Measurements from ENCODE around the gene RNF145. TPM values are rescaled to one million over a fixed set of nuclear protein-coding genes. Genes with fewer than 3 reads are reported as not detected.

The RNF145 gene
- total RNA-seq, 6 experiments from 2014 or later = 69.8 to 88.1 (median 78.6) TPM

DNA sequence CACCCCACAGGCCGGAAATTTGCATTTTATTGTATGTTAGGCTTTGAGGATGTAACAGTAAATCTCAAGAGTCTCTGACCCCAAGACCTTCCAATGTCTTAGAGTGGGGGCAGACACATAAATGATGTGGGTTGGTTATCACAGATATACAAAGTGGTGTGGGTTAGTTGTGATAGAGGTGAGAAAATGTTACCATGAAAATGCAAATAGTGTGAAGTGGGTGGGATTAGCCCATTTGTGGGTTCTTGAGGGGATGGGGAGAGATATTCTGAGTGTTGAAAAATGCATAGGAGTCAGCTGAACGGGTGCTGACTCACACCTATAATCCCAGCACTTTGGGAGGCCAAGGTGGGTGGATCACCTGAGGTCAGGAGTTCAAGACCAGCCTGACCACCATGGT lies 7.9 kb upstream of the RNF145 start:
- Mint-ChIP-seq H3K9me3 (no peaks in the 10 kb centered on the region), H3K36me3 (ENCODE audit: low read depth) (no peaks in the 10 kb centered on the region), H3K4me1 (ENCODE audit: low read depth) (peaks cover 6% of the 10 kb centered on the region), H3K4me3 (no peak overlapping the region), H3K27me3 (ENCODE audit: insufficient read depth) (no peaks in the 10 kb centered on the region; the same call in 1 of the 2 replicates), H3K27ac (no peak overlapping the region)
- TF ChIP-seq, protein P1, sequence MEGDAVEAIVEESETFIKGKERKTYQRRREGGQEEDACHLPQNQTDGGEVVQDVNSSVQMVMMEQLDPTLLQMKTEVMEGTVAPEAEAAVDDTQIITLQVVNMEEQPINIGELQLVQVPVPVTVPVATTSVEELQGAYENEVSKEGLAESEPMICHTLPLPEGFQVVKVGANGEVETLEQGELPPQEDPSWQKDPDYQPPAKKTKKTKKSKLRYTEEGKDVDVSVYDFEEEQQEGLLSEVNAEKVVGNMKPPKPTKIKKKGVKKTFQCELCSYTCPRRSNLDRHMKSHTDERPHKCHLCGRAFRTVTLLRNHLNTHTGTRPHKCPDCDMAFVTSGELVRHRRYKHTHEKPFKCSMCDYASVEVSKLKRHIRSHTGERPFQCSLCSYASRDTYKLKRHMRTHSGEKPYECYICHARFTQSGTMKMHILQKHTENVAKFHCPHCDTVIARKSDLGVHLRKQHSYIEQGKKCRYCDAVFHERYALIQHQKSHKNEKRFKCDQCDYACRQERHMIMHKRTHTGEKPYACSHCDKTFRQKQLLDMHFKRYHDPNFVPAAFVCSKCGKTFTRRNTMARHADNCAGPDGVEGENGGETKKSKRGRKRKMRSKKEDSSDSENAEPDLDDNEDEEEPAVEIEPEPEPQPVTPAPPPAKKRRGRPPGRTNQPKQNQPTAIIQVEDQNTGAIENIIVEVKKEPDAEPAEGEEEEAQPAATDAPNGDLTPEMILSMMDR (IDR thresholded peaks at IDR 0.05) = no peak
- no peak for DNase-seq

DNA sequence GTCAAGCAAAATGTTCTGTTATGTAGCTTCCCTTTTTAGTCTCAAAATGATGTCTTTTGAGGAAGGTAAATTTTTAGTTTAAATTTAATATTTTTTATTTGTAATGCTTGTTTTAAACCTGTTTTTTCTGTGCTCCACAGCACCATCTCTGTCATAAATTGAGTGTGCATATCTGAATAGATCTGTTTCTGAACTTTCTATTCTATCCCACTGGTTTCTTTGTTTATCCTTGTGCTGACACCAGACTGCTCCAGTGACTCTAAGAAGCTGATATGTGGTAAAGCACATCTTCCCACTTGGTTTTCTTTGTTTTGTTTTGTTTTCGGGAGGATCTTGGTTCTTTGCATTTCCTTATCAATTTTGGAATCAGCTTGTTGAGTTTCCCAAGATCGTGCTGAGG lies 7.1 kb upstream of the RNF145 start:
- no peak for DNase-seq
- peaks cover 6% of the 10 kb centered on the region for H3K4me1 Mint-ChIP-seq (ENCODE audit: low read depth)
- no peaks in the 10 kb centered on the region for H3K9me3 Mint-ChIP-seq
- no peaks in the 10 kb centered on the region; the same call in 1 of the 2 replicates for H3K27me3 Mint-ChIP-seq (ENCODE audit: insufficient read depth)
- H3K36me3 Mint-ChIP-seq (ENCODE audit: low read depth) = no peaks in the 10 kb centered on the region
- TF ChIP-seq, protein P1 (IDR thresholded peaks at IDR 0.05) = peak; percentile 26
- H3K27ac Mint-ChIP-seq = no peak overlapping the region
- no peak overlapping the region for H3K4me3 Mint-ChIP-seq

DNA sequence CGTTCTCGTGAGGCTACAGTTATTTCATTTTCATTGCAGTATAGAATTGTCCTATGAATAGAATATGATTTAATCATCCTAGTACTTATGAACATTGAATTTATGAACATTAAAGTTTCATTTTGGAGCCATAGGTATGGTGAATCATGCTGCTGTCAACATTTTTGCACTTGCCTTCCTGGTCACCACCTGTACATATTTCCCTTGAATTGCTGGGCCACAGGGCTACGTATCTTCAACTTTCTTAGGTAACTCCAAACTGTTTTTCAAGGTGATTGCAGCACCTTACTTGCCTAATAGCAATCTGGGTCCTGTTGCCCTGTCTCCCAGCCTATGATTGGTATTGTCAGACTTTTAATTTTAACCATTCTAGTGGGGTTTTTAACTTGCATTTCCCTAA lies 6.5 kb upstream of the RNF145 start:
- DNase-seq = no peak
- no peaks in the 10 kb centered on the region for H3K36me3 Mint-ChIP-seq (ENCODE audit: low read depth)
- H3K4me3 Mint-ChIP-seq = no peak overlapping the region
- no peak overlapping the region for H3K27ac Mint-ChIP-seq
- no peaks in the 10 kb centered on the region; the same call in 1 of the 2 replicates for H3K27me3 Mint-ChIP-seq (ENCODE audit: insufficient read depth)
- no peaks in the 10 kb centered on the region for H3K9me3 Mint-ChIP-seq
- TF ChIP-seq, protein P1 (IDR thresholded peaks at IDR 0.05) = no peak
- H3K4me1 Mint-ChIP-seq (ENCODE audit: low read depth) = peaks cover 6% of the 10 kb centered on the region

DNA sequence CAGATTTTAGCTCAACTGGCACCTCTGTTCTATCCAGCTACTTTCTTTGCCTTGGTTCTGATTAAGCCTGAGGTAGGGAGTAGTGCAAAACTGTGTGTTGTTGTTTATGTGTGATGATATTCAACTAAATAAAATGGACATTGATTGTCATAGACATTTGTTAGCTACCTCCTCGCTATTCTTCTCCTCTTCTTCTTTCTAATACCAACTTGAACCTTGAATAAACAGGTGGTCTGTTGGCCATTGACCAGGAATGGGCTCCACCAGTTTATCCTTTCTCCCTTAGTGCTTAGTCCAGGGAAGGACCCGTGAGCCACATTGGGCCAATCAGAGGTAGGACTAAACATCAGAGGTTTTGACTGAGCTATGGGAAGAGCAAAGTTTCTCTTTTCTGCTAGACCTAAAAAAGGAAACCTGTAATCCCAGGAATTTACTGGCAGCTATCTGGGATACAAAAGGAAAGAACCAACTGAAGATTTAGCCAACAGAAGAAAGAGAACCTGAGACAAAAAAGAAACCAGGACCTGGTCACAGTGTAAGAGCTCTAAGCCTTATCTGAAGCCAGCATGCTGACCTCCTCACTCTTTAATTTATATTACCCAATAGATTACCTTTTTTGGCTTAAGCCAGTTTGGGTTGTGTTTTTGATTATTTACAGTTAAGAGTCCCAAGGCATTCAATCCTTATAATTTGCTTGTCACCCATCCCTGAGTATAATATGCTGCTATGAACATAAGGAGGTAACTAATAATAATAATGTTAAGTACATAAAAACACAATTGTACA lies 5.3 kb upstream of the RNF145 start:
- Mint-ChIP-seq H3K27me3 (ENCODE audit: insufficient read depth) (peaks cover 2% of the 10 kb centered on the region; the same call in 1 of the 2 replicates), H3K4me1 (ENCODE audit: low read depth) (peaks cover 18% of the 10 kb centered on the region), H3K36me3 (ENCODE audit: low read depth) (no peaks in the 10 kb centered on the region), H3K4me3 (no peak overlapping the region), H3K27ac (no peak overlapping the region), H3K9me3 (no peaks in the 10 kb centered on the region)
- TF ChIP-seq, protein P1 (IDR thresholded peaks at IDR 0.05) = no peak
- no peak for DNase-seq

DNA sequence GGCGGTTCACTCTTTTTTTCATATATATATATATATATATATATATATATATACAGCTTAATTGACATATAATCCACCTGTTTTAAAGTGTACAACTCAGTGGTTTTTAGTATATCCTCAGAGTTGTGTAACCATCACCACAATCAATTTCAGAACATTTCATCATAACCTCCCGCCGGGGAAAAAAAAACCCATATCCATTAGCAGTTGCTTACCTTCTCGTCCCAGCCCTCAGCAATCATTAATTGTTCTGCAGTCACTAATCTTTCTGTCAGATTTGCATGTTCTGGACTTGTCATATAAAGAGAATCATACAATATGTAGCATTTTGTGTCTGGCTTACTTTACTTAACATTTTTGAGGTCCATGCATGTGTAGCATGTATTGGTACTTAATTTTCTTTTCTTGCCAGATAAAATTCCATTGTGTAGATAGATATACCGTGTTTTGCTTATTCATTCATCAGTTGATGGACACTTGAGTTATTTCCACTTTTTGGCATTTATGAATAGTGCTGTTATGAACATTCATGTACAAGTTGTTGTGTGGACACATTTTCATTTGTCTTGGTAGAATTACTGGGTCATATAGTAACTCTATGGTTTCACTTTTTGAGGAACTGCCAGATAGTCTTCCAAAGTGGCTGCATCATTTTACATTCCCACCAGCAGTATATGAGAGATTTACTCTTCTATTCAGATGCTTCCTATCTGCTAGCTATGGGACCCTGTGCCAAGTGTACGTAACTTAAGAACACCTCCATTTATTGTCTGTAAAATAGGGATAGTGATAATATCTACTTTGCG lies 3.5 kb upstream of the RNF145 start:
- Mint-ChIP-seq H3K4me1 (ENCODE audit: low read depth) (peaks cover 14% of the 10 kb centered on the region), H3K27me3 (ENCODE audit: insufficient read depth) (peaks cover 4% of the 10 kb centered on the region), H3K36me3 (ENCODE audit: low read depth) (peaks cover 8% of the 10 kb centered on the region), H3K27ac (no peak overlapping the region), H3K4me3 (no peak overlapping the region), H3K9me3 (no peaks in the 10 kb centered on the region)
- TF ChIP-seq, protein P1 (IDR thresholded peaks at IDR 0.05) = no peak
- no peak for DNase-seq

Measured in HFFc6 (cell line).